CD14-positive monocyte (primary cell): Measurements from ENCODE around the gene ERC1. TPM values are rescaled to one million over a fixed set of nuclear protein-coding genes. Genes with fewer than 3 reads are reported as not detected.

ENCODE experiments used
- DNase-seq, 3 donors: peaks; one replicate each; pipeline ENCODE4 v3.0.0-alpha.2; 2011 to 2022
- H2AFZ ChIP-seq: 2 replicates; pipeline ENCODE4 v1.6.0; 2012; ENCODE audit warnings: mild to moderate bottlenecking, low read depth, low read length, inconsistent platforms; ENCODE audit not compliant: insufficient read depth, poor library complexity, severe bottlenecking
- H3K27ac ChIP-seq, 2 donors: 1 replicate in 1 of 2; 2 replicates in 1 of 2; pipeline ENCODE4 v1.5.1; 2012 to 2013; ENCODE audit warnings: low read length in 2 of 2, control low read depth in 1 of 2, inconsistent platforms in 1 of 2, low read depth in 1 of 2, mild to moderate bottlenecking in 1 of 2
- H3K27me3 ChIP-seq, 2 donors: one replicate each; pipeline versions ENCODE4 v1.6.0 to v1.6.1; 2011 to 2013; ENCODE audit warnings: low read length in 2 of 2; ENCODE audit not compliant: control insufficient read depth in 2 of 2, insufficient read depth in 2 of 2
- H3K36me3 ChIP-seq, 2 donors: replicated peaks in 1 of 2; 1 replicate in 1 of 2; 2 replicates in 1 of 2; pipeline versions ENCODE4 v1.5.1 to v1.6.1; 2012 to 2013; ENCODE audit warnings: low read length in 2 of 2, control low read depth in 1 of 2, inconsistent platforms in 1 of 2, mild to moderate bottlenecking in 1 of 2; ENCODE audit not compliant: insufficient read depth in 2 of 2, control insufficient read depth in 1 of 2
- H3K4me1 ChIP-seq, 2 donors: 1 replicate in 1 of 2; 2 replicates in 1 of 2; pipeline versions ENCODE4 v1.5.1 to v1.6.1; 2012 to 2013; ENCODE audit warnings: low read length in 2 of 2, control low read depth in 1 of 2, inconsistent platforms in 1 of 2, mild to moderate bottlenecking in 1 of 2, moderate library complexity in 1 of 2; ENCODE audit not compliant: insufficient read depth in 2 of 2, control insufficient read depth in 1 of 2
- H3K4me2 ChIP-seq: replicated peaks from 2 replicates; pipeline ENCODE3; 2012; ENCODE audit warnings: low read length, moderate library complexity, mild to moderate bottlenecking; ENCODE audit not compliant: poor library complexity, severe bottlenecking; ENCODE audit errors: extremely low read depth
- H3K4me3 ChIP-seq, 3 experiments: fragments of 200-600 bp in 1 of 3; sonication (generic) in 1 of 3; replicated peaks in 1 of 3; 1 replicate in 2 of 3; 2 replicates in 1 of 3; pipeline ENCODE4 v1.5.1; 2011 to 2013; ENCODE audit warnings: low read length in 3 of 3, mild to moderate bottlenecking in 3 of 3, control low read depth in 2 of 3, low read depth in 2 of 3, inconsistent platforms in 1 of 3, moderate library complexity in 1 of 3
- H3K79me2 ChIP-seq: 2 replicates; pipeline ENCODE4 v1.6.0; 2012; ENCODE audit warnings: mild to moderate bottlenecking, control low read depth, inconsistent platforms, low read length, moderate library complexity; ENCODE audit not compliant: insufficient read depth
- H3K9ac ChIP-seq: 2 replicates; pipeline ENCODE4 v1.6.0; 2017; ENCODE audit warnings: low read length, mild to moderate bottlenecking; ENCODE audit not compliant: insufficient read depth, poor library complexity, severe bottlenecking
- H3K9me3 ChIP-seq, 2 donors: replicated peaks in 1 of 2; 1 replicate in 1 of 2; 2 replicates in 1 of 2; pipeline versions ENCODE4 v1.5.1 to v1.6.1; 2012 to 2013; ENCODE audit warnings: low read length in 2 of 2, control low read depth in 1 of 2; ENCODE audit not compliant: control insufficient read depth in 1 of 2, insufficient read depth in 1 of 2
- H4K20me1 ChIP-seq: 2 replicates; pipeline ENCODE4 v1.6.0; 2012; ENCODE audit warnings: mild to moderate bottlenecking, low read length, control low read depth, moderate library complexity; ENCODE audit not compliant: insufficient read depth
- H3K27ac Mint-ChIP-seq, 7 donors: one replicate each; pipeline ENCODE4 v1.8.0; 2020; ENCODE audit warnings: mild to moderate bottlenecking in 7 of 7, mixed read lengths in 7 of 7, moderate library complexity in 6 of 7, inconsistent platforms in 2 of 7
- H3K27me3 Mint-ChIP-seq, 3 donors: one replicate each; pipeline ENCODE4 v1.8.0; 2021 to 2022; ENCODE audit warnings: low read depth in 3 of 3, mild to moderate bottlenecking in 3 of 3, mixed read lengths in 3 of 3, moderate library complexity in 3 of 3, inconsistent platforms in 1 of 3
- H3K36me3 Mint-ChIP-seq, 2 donors: one replicate each; pipeline ENCODE4 v1.8.0; 2020; ENCODE audit warnings: mixed read lengths in 2 of 2, inconsistent platforms in 1 of 2, mild to moderate bottlenecking in 1 of 2
- H3K4me1 Mint-ChIP-seq: one replicate; pipeline ENCODE4 v1.8.0; 2020; ENCODE audit warnings: mild to moderate bottlenecking, mixed read lengths
- H3K4me3 Mint-ChIP-seq, 2 donors: one replicate each; pipeline ENCODE4 v1.8.0; 2020; ENCODE audit warnings: mild to moderate bottlenecking in 2 of 2, mixed read lengths in 2 of 2, moderate library complexity in 1 of 2
- H3K9me3 Mint-ChIP-seq, 7 donors: one replicate each; pipeline ENCODE4 v1.8.0; 2020 to 2022; ENCODE audit warnings: mixed read lengths in 7 of 7, mild to moderate bottlenecking in 6 of 7, moderate library complexity in 6 of 7, inconsistent platforms in 2 of 7
- WGBS: methylation state at CpG from one replicate; pipeline ENCODE4 v1.1.5; 2013; ENCODE audit warnings: missing lambda C conversion rate; ENCODE audit not compliant: insufficient coverage; 5-methylcytosine and 5-hydroxymethylcytosine counted together
- intact Hi-C, 2 donors: fragments of 100-400 bp; cut with micrococcal nuclease; formaldehyde crosslinking; loops; one replicate each; pipeline versions ENCODE4 v1.15.0 to v1.15.1; 2023
- polyA plus RNA-seq, 3 donors: library from polyadenylated mRNA; depleted of rRNA in 1 of 3; unstranded in 2 of 3; stranded (reverse) in 1 of 3; fragments of 300-500 nt in 2 of 3; fragments of >200 nt in 1 of 3; fragmentation: Illumina TruSeq in 2 of 3; gene quantifications; 1 replicate in 2 of 3; 2 replicates in 1 of 3; pipeline ENCODE4 v1.2.3, GENCODE V29; 2012 to 2021
- TF ChIP-seq, protein P1 (sequence below): fragments of 200-600 bp; IDR thresholded peaks from one replicate; pipeline ENCODE4 v1.8.0; 2022; ENCODE audit warnings: antibody characterized with exemption, mild to moderate bottlenecking

Gene ERC1
- polyA plus RNA-seq, 3 donors: 4.0 to 14.3 (median 5.1) TPM

DNA sequence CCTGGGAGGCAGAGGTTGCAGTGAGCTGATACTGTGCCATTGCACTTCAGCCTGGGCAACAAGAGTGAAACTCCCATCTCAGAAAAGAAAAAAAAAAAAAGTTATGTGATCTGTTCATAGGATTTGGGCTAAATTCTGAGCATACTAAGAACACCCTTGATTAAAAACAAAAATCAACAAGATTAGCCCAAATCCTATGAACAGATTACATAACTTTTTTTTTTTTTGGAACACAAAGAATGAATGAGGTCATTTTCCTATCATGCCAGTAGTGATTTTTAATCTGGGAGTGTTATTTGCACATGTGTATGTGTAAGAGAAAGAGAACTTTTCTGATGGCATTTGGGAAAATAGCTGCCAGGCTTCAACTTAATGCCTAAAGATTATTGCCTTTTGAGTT, 208.7 kb downstream of the ERC1 start:
- DNase-seq: no peak

DNA sequence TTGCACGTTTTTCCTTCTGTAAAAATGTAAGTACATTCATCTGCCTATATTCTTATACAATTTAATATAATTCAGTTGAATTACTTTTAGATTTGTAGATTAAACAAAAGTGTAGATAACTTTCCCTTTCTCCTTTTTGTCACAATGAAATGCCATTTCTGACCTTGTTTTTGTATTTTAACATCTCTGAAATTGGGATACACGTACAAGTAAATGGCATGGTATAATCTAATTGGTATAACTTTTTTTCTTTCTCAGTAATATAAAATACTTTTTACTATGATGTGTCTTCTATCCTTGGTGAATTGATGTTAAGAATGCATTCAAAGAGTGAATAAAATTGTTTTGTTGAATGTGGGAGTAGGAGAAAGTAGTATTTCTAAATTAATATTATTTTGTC, 210.0 kb downstream of the ERC1 start:
- H3K9me3 Mint-ChIP-seq: peaks cover 9 to 22% (median 18%) of the 10 kb centered on the region in 7 donors
- Histone ChIP-seq H4K20me1 (no peaks in the 10 kb centered on the region), H3K36me3 (peaks cover 8 to 35% of the 10 kb centered on the region in 2 donors), H3K4me3 (no peak overlapping the region), H3K9ac (no peak overlapping the region), H3K27me3 (no peaks in the 10 kb centered on the region), H3K79me2 (no peaks in the 10 kb centered on the region), H3K27ac (no peak overlapping the region), H3K9me3 (peaks cover 15 to 24% of the 10 kb centered on the region in 2 donors), H3K4me2 (no peak overlapping the region), H3K4me1 (peaks cover 0 to 8% of the 10 kb centered on the region in 2 donors), H2AFZ (no peak overlapping the region)
- intact Hi-C loops: no loop called here
- no peak overlapping the region for H3K4me3 Mint-ChIP-seq
- TF ChIP-seq, protein P1, sequence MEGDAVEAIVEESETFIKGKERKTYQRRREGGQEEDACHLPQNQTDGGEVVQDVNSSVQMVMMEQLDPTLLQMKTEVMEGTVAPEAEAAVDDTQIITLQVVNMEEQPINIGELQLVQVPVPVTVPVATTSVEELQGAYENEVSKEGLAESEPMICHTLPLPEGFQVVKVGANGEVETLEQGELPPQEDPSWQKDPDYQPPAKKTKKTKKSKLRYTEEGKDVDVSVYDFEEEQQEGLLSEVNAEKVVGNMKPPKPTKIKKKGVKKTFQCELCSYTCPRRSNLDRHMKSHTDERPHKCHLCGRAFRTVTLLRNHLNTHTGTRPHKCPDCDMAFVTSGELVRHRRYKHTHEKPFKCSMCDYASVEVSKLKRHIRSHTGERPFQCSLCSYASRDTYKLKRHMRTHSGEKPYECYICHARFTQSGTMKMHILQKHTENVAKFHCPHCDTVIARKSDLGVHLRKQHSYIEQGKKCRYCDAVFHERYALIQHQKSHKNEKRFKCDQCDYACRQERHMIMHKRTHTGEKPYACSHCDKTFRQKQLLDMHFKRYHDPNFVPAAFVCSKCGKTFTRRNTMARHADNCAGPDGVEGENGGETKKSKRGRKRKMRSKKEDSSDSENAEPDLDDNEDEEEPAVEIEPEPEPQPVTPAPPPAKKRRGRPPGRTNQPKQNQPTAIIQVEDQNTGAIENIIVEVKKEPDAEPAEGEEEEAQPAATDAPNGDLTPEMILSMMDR: no peak
- peaks cover 41 to 45% of the 10 kb centered on the region in 2 donors for H3K36me3 Mint-ChIP-seq
- no CpG with 5 or more reads among the region's 2 CpGs for WGBS
- no peaks in the 10 kb centered on the region for H3K27me3 Mint-ChIP-seq
- peaks cover 2% of the 10 kb centered on the region for H3K4me1 Mint-ChIP-seq
- H3K27ac Mint-ChIP-seq: no peak overlapping the region
- no peak for DNase-seq

More for the DNA sequence above, 208.7 kb downstream of the ERC1 start:
- H3K27me3 Mint-ChIP-seq: no peaks in the 10 kb centered on the region
- peaks cover 2% of the 10 kb centered on the region for H3K4me1 Mint-ChIP-seq
- Histone ChIP-seq H3K27me3 (no peaks in the 10 kb centered on the region), H3K9me3 (peaks cover 15 to 24% of the 10 kb centered on the region in 2 donors), H3K4me2 (no peak overlapping the region), H3K9ac (no peak overlapping the region), H4K20me1 (no peaks in the 10 kb centered on the region), H3K36me3 (peaks cover 8 to 44% of the 10 kb centered on the region in 2 donors), H3K79me2 (no peaks in the 10 kb centered on the region), H3K4me3 (no peak overlapping the region), H3K4me1 (peaks cover 0 to 5% of the 10 kb centered on the region in 2 donors), H3K27ac (no peak overlapping the region), H2AFZ (no peak overlapping the region)
- TF ChIP-seq, protein P1: no peak
- H3K4me3 Mint-ChIP-seq: no peak overlapping the region
- H3K36me3 Mint-ChIP-seq: peaks cover 48 to 51% of the 10 kb centered on the region in 2 donors
- H3K27ac Mint-ChIP-seq: no peak overlapping the region
- intact Hi-C loops: no loop called here
- H3K9me3 Mint-ChIP-seq: peaks cover 9 to 22% (median 18%) of the 10 kb centered on the region in 7 donors
